Breast epithelium (tissue), 4 donors: Measurements from ENCODE around the gene PON3. TPM values are rescaled to one million over a fixed set of nuclear protein-coding genes. Genes with fewer than 3 reads are reported as not detected.

Experiments
- DNase-seq, 2 donors: peaks; one replicate each; pipeline ENCODE4 v3.0.0-alpha.2; 2019; ENCODE audit warnings: low spot score in 2 of 2
- H3K27ac ChIP-seq, 2 donors: fragments of 200-600 bp; sonication (generic) in 1 of 2; one replicate each; pipeline ENCODE4 v1.5.1; 2016 to 2019; ENCODE audit warnings: mild to moderate bottlenecking in 1 of 2
- H3K27me3 ChIP-seq, 2 donors: fragments of 200-600 bp; sonication (generic) in 1 of 2; one replicate each; pipeline versions ENCODE4 v1.5.1 to v1.6.0; 2017 to 2019; ENCODE audit warnings: control low read depth in 1 of 2, mild to moderate bottlenecking in 1 of 2
- H3K36me3 ChIP-seq: fragments of 200-600 bp; one replicate; pipeline ENCODE4 v1.5.1; 2019
- H3K4me1 ChIP-seq, 2 donors: fragments of 200-600 bp; sonication (generic); one replicate each; pipeline ENCODE4 v1.5.1; 2016 to 2019; ENCODE audit warnings: control low read depth in 1 of 2
- H3K4me3 ChIP-seq, 3 donors: fragments of 200-600 bp; sonication (generic); 1 replicate in 2 of 3; 2 replicates in 1 of 3; pipeline ENCODE4 v1.5.1; 2016 to 2019; ENCODE audit warnings: mild to moderate bottlenecking in 3 of 3, moderate library complexity in 2 of 3
- H3K9me3 ChIP-seq, 2 donors: fragments of 200-600 bp; sonication (generic) in 1 of 2; one replicate each; pipeline ENCODE4 v1.5.1; 2016 to 2019; ENCODE audit warnings: control low read depth in 1 of 2
- CTCF ChIP-seq, 3 donors: fragments of 450-650 bp; IDR thresholded peaks; one replicate each; pipeline ENCODE4 v1.5.1; 2016 to 2017; ENCODE audit warnings: antibody characterized with exemption in 3 of 3, mild to moderate bottlenecking in 3 of 3, moderate library complexity in 3 of 3
- POLR2A ChIP-seq: fragments of 450-650 bp; IDR thresholded peaks from one replicate; pipeline ENCODE4 v1.6.1; 2016; ENCODE audit warnings: antibody characterized with exemption, mild to moderate bottlenecking, moderate library complexity
- POLR2AphosphoS5 ChIP-seq, 3 donors: sonication (generic); formaldehyde crosslinking; IDR thresholded peaks; one replicate each; pipeline ENCODE4 v1.6.1; 2017; ENCODE audit warnings: antibody characterized with exemption in 3 of 3
- intact Hi-C: fragments of 100-400 bp; cut with DNase I; formaldehyde crosslinking; loops from one replicate; pipeline ENCODE4 v1.15.1; 2023; ENCODE audit warnings: low total_unique reads
- total RNA-seq, 3 donors: library from RNA; depleted of rRNA; stranded (reverse); fragments of >200 nt; gene quantifications; one replicate each; pipeline ENCODE4 v1.1.0, GENCODE V29; 2016

The PON3 gene
- total RNA-seq, 3 donors from 2014 or later, result 5.9 to 26.9 (median 8.5) TPM

GRCh38 chr7:95404316-95404865 is 8.2 kb upstream of the PON3 start:
- no peak for TF ChIP-seq POLR2AphosphoS5 (IDR thresholded peaks at IDR 0.05)
- no peak for TF ChIP-seq CTCF (IDR thresholded peaks at IDR 0.05)
- TF ChIP-seq POLR2A, result no peak
- Histone ChIP-seq H3K27ac (no peak overlapping the region), H3K27me3 (no peaks in the 10 kb centered on the region), H3K4me3 (no peak overlapping the region), H3K36me3 (no peaks in the 10 kb centered on the region), H3K9me3 (no peaks in the 10 kb centered on the region), H3K4me1 (no peaks in the 10 kb centered on the region)
- no peak for DNase-seq
- intact Hi-C loops, result no loop called here

GRCh38 chr7:95398155-95398940 is 2.2 kb upstream of the PON3 start:
- intact Hi-C loops, result no loop called here

GRCh38 chr7:95397381-95397780 is 1.2 kb upstream of the PON3 start:
- no peaks in the 10 kb centered on the region for H3K36me3 ChIP-seq
- no peaks in the 10 kb centered on the region for H3K27me3 ChIP-seq
- no peaks in the 10 kb centered on the region for H3K4me1 ChIP-seq
- intact Hi-C loops, result no loop called here
- TF ChIP-seq POLR2AphosphoS5 (IDR thresholded peaks at IDR 0.05) (no peak), POLR2A (no peak), CTCF (IDR thresholded peaks at IDR 0.05) (no peak)
- peak overlapping the region in 2 of 3 donors; percentile 64 to 80 for H3K4me3 ChIP-seq
- no peaks in the 10 kb centered on the region for H3K9me3 ChIP-seq
- no peak for DNase-seq
- no peak overlapping the region for H3K27ac ChIP-seq

More at GRCh38 chr7:95398155-95398940, 2.2 kb upstream of the PON3 start:
- no peaks in the 10 kb centered on the region for H3K27me3 ChIP-seq
- TF ChIP-seq CTCF (IDR thresholded peaks at IDR 0.05) (no peak), POLR2A (no peak), POLR2AphosphoS5 (IDR thresholded peaks at IDR 0.05) (no peak)
- H3K4me3 ChIP-seq, result no peak overlapping the region
- H3K4me1 ChIP-seq, result no peaks in the 10 kb centered on the region
- no peaks in the 10 kb centered on the region for H3K9me3 ChIP-seq
- H3K36me3 ChIP-seq, result no peaks in the 10 kb centered on the region
- H3K27ac ChIP-seq, result no peak overlapping the region
- no peak for DNase-seq

GRCh38 chr7:95395755-95396135 is 430 bp downstream of the PON3 start:
- Histone ChIP-seq H3K9me3 (no peaks in the 10 kb centered on the region), H3K27me3 (no peaks in the 10 kb centered on the region), H3K4me1 (no peaks in the 10 kb centered on the region), H3K27ac (peak overlapping the region; percentile 76 to 77), H3K4me3 (peak overlapping the region; percentile 41 to 80 (median 64)), H3K36me3 (no peaks in the 10 kb centered on the region)
- TF ChIP-seq POLR2A (no peak), POLR2AphosphoS5 (IDR thresholded peaks at IDR 0.05) (no peak), CTCF (IDR thresholded peaks at IDR 0.05) (no peak)
- intact Hi-C loops, result no loop called here
- no peak for DNase-seq

GRCh38 chr7:95394370-95394769 is 1.8 kb downstream of the PON3 start:
- no peak for DNase-seq
- no peaks in the 10 kb centered on the region for H3K4me1 ChIP-seq
- no peak overlapping the region for H3K27ac ChIP-seq
- intact Hi-C loops, result no loop called here
- no peaks in the 10 kb centered on the region for H3K9me3 ChIP-seq
- H3K36me3 ChIP-seq, result no peaks in the 10 kb centered on the region
- H3K27me3 ChIP-seq, result no peaks in the 10 kb centered on the region
- H3K4me3 ChIP-seq, result no peak overlapping the region
- no peak for TF ChIP-seq CTCF (IDR thresholded peaks at IDR 0.05)
- TF ChIP-seq POLR2AphosphoS5 (IDR thresholded peaks at IDR 0.05), result no peak
- no peak for TF ChIP-seq POLR2A
